Measurements from ENCODE around the gene LRSAM1. TPM values are rescaled to one million over a fixed set of nuclear protein-coding genes. Genes with fewer than 3 reads are reported as not detected.

Gene LRSAM1
- total RNA-seq, 1 donor from 2014 or later = 26.4 TPM

DNA sequence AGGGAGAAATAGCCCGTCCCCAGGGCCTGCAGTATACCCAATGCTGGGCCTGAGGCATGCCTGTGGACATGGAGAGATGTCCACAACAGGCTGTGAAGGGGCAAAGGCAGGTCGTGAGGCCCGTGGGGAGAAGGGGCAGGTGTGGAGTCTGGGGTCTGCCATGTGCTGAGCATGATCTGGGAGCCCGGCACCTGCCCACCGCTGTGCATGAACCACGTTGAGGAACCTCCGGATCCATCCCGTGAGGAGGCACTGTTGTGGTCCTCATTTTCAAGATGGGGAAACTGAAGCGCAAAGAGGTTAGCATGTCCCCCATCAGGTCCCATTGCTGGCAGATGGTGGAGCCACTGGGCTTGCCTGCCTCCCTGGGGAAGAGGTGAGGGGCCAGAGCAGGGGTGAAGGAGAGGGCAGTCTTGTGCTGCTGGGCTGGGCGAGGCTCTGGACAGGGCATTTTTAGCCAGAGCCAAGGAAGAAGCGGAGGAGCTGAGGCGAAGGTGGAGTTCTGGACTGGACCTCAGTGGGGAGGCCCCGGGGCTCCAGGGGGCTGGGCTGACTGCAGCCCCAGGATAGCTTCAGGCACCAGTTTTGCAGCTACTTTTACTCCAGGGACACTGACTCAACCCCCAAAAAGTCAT lies 46.5 kb downstream of the LRSAM1 start:
- intact Hi-C loops (cut with micrococcal nuclease) = no loop called here
- peaks cover 12% of the 10 kb centered on the region for H3K36me3 Mint-ChIP-seq (ENCODE audit: low read depth)
- H3K4me1 Mint-ChIP-seq (ENCODE audit: low read depth) = no peaks in the 10 kb centered on the region
- DNase-seq (ENCODE audit: low spot score) = no peak
- no peak overlapping the region for H3K4me3 Mint-ChIP-seq (ENCODE audit: low read depth)
- H3K27me3 Mint-ChIP-seq (ENCODE audit: low read depth) = no peaks in the 10 kb centered on the region
- no peaks in the 10 kb centered on the region for H3K9me3 Mint-ChIP-seq
- no peak overlapping the region for H3K27ac Mint-ChIP-seq

GRCh38 chr9:127498298-127498697 lies 47.0 kb downstream of the LRSAM1 start:
- intact Hi-C loops (cut with micrococcal nuclease) = no loop called here
- Mint-ChIP-seq H3K27ac (no peak overlapping the region), H3K9me3 (no peaks in the 10 kb centered on the region), H3K4me1 (ENCODE audit: low read depth) (no peaks in the 10 kb centered on the region), H3K36me3 (ENCODE audit: low read depth) (peaks cover 7% of the 10 kb centered on the region), H3K4me3 (ENCODE audit: low read depth) (no peak overlapping the region), H3K27me3 (ENCODE audit: low read depth) (no peaks in the 10 kb centered on the region)
- no peak for DNase-seq (ENCODE audit: low spot score)

DNA sequence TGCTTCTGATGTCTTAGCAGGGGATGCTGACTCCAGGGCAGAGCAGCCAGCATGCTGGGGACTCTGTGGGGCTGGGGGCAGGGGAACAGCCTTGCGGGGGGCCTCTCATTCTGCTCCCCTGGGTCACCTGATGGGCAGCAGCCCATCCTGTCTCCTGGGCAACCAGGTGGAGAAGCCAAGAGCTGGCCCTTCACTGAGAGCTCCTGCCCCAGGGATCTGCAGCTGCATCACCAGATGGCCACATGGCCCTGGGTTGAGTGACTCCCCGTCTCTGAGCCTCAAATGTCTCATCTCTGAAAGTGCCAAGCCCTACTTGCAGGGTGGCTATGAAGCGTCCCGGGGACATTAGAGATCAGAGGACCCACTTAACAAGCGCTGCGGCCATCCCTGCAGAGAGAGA lies 49.1 kb downstream of the LRSAM1 start:
- Mint-ChIP-seq H3K4me1 (ENCODE audit: low read depth) (no peaks in the 10 kb centered on the region), H3K4me3 (ENCODE audit: low read depth) (no peak overlapping the region), H3K27me3 (ENCODE audit: low read depth) (no peaks in the 10 kb centered on the region), H3K9me3 (no peaks in the 10 kb centered on the region), H3K27ac (no peak overlapping the region), H3K36me3 (ENCODE audit: low read depth) (peaks cover 5% of the 10 kb centered on the region)
- DNase-seq (ENCODE audit: low spot score) = no peak
- intact Hi-C loops (cut with micrococcal nuclease) = no loop called here

GRCh38 chr9:127500862-127501261 lies 49.6 kb downstream of the LRSAM1 start:
- H3K4me3 Mint-ChIP-seq (ENCODE audit: low read depth) = no peak overlapping the region
- H3K27ac Mint-ChIP-seq = no peak overlapping the region
- H3K9me3 Mint-ChIP-seq = no peaks in the 10 kb centered on the region
- no peak for DNase-seq (ENCODE audit: low spot score)
- intact Hi-C loops (cut with micrococcal nuclease) = no loop called here
- H3K36me3 Mint-ChIP-seq (ENCODE audit: low read depth) = peaks cover 5% of the 10 kb centered on the region
- no peaks in the 10 kb centered on the region for H3K4me1 Mint-ChIP-seq (ENCODE audit: low read depth)
- H3K27me3 Mint-ChIP-seq (ENCODE audit: low read depth) = no peaks in the 10 kb centered on the region

DNA sequence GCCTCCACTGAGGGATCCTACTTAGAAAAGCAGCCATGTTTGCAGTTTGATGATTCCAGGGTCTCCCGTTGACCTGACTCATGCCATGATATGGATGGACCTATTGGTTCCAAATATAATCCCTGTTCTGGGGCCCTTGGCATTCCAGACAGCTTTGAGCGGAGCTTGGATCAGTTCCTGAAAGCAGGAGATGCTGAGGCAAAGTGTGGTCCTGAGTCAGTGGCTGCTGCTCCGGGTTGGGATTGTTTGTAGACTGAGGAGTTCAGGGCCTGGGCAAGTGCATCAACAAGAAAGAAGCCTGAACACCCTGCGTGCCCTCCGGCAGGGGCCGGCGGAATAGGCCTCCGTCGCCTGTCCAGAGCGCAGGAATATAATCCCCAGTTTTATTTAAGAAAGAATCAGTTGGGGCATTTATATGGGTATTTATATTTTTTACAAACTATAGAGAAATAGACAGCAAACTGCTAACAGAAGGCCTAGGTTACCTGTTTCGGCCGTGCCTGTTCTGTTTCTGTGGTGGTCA lies 50.6 kb downstream of the LRSAM1 start:
- no peak for DNase-seq (ENCODE audit: low spot score)
- Mint-ChIP-seq H3K27ac (no peak overlapping the region), H3K27me3 (ENCODE audit: low read depth) (no peaks in the 10 kb centered on the region), H3K9me3 (no peaks in the 10 kb centered on the region), H3K36me3 (ENCODE audit: low read depth) (no peaks in the 10 kb centered on the region), H3K4me1 (ENCODE audit: low read depth) (no peaks in the 10 kb centered on the region), H3K4me3 (ENCODE audit: low read depth) (no peak overlapping the region)
- intact Hi-C loops (cut with micrococcal nuclease) = no loop called here

DNA sequence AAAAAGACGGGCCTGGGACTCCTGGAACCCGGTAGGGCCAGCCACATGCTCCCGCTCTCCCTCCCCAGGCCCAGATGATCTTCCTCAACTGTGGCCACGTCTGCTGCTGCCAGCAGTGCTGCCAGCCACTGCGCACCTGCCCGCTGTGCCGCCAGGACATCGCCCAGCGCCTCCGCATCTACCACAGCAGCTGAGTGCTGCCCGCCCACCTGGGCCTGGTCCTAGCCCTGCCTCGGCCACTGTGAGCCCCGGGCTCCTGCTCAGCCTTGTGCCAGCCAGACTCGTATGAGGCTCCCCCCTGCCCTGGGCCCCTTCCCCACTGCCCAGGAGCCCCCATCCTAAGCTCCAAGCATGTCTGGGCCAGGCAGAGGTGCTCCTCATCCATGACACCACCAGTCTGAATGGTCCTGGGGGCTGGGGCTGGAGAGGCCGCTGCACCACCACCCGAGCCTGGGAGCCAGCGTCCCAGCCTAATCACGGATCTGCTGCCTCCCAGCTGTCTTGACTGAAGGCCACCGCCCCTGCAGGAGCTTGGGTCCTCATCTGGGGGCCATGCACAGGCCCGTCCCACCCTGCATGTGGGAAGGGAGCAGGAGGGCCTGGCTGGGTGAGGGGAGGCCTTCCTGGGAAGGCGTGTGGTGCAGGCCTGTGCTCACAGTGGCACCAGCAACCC lies 51.5 kb downstream of the LRSAM1 start:
- H3K9me3 Mint-ChIP-seq = no peaks in the 10 kb centered on the region
- no peaks in the 10 kb centered on the region for H3K27me3 Mint-ChIP-seq (ENCODE audit: low read depth)
- no peaks in the 10 kb centered on the region for H3K4me1 Mint-ChIP-seq (ENCODE audit: low read depth)
- DNase-seq (ENCODE audit: low spot score) = no peak
- no peak overlapping the region for H3K27ac Mint-ChIP-seq
- H3K36me3 Mint-ChIP-seq (ENCODE audit: low read depth) = no peaks in the 10 kb centered on the region
- intact Hi-C loops (cut with micrococcal nuclease) = no loop called here
- no peak overlapping the region for H3K4me3 Mint-ChIP-seq (ENCODE audit: low read depth)

DNA sequence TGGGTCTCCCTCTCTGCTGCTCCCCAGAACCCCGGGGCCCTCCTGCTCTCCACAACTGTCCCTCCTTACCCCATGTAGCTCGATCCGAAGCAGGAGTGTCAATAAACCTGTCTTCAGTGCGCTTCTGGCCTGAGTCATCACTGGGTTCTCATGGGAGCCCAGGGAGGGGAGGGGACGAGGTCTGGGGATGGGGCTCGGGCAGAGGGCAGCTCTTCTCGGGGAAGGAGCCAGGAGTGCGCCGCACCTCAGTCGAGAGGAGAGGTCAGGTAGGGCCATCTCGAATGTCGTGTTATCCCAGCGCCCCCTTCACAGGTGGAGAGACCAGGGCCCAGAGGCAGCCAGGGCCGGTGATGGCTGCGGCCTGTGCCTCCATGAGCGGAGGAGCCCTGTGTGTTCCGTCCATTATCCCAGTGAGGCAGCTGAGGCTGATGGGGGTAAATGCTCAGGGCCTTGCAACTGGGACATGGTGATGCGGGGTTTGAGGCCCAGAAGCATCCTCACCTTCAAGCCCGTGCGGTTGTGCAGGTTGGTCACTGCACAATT lies 52.1 kb downstream of the LRSAM1 start:
- Mint-ChIP-seq H3K36me3 (ENCODE audit: low read depth) (no peaks in the 10 kb centered on the region), H3K4me3 (ENCODE audit: low read depth) (no peak overlapping the region), H3K27me3 (ENCODE audit: low read depth) (no peaks in the 10 kb centered on the region), H3K9me3 (no peaks in the 10 kb centered on the region), H3K27ac (no peak overlapping the region), H3K4me1 (ENCODE audit: low read depth) (no peaks in the 10 kb centered on the region)
- no peak for DNase-seq (ENCODE audit: low spot score)
- intact Hi-C loops (cut with micrococcal nuclease) = no loop called here

GRCh38 chr9:127503947-127504886 lies 52.9 kb downstream of the LRSAM1 start:
- Mint-ChIP-seq H3K36me3 (ENCODE audit: low read depth) (no peaks in the 10 kb centered on the region), H3K9me3 (no peaks in the 10 kb centered on the region), H3K27me3 (ENCODE audit: low read depth) (no peaks in the 10 kb centered on the region), H3K4me1 (ENCODE audit: low read depth) (no peaks in the 10 kb centered on the region), H3K4me3 (ENCODE audit: low read depth) (no peak overlapping the region), H3K27ac (peak overlapping the region; percentile 16)
- peak; percentile 73 for DNase-seq (ENCODE audit: low spot score)
- intact Hi-C loops (cut with micrococcal nuclease) = loop anchor here (1.0 kb wide), 2 partner anchors 82 to 230 kb away; no protein-coding TSS in a partner anchor

GRCh38 chr9:127504887-127505251 lies 53.6 kb downstream of the LRSAM1 start:
- Mint-ChIP-seq H3K9me3 (no peaks in the 10 kb centered on the region), H3K27me3 (ENCODE audit: low read depth) (no peaks in the 10 kb centered on the region), H3K4me3 (ENCODE audit: low read depth) (no peak overlapping the region), H3K36me3 (ENCODE audit: low read depth) (no peaks in the 10 kb centered on the region), H3K4me1 (ENCODE audit: low read depth) (no peaks in the 10 kb centered on the region), H3K27ac (no peak overlapping the region)
- intact Hi-C loops (cut with micrococcal nuclease) = loop anchor here (1.0 kb wide), 2 partner anchors 81 to 229 kb away; no protein-coding TSS in a partner anchor
- no peak for DNase-seq (ENCODE audit: low spot score)

DNA sequence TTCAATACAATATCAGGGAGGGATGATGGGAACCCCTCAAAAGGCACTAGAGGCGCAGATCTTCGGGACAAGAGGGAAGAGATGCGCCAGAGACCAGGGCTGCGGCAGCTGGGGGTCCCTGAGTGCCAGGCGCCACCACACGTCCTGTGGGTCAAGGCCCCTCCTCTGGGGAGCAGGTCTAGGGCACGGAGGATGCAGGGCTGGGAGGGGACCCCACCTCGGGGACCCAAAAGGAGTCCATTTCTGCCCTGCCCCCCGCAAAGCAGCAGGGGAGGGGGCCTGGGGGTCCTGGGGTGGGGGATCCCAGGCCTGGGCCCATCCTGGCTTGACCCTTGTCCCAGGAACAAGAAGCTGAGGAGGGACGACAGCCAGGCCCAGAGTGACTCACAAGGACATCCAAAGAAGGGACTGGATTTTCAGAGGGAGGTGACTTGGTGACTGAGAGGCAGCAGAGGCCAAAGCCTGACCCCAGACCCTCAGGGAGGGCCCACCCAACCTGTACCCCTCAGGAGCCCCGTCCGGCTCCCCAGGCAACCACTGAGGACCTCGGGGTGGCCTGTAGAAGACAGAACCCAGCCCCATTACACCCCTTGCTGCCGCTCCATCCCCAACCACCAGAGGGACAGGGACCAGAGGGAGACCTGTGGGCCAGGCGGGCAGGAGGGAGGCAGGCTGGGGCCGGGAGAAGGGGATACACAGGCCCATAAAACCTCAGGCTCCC lies 54.2 kb downstream of the LRSAM1 start:
- Mint-ChIP-seq H3K36me3 (ENCODE audit: low read depth) (no peaks in the 10 kb centered on the region), H3K4me1 (ENCODE audit: low read depth) (no peaks in the 10 kb centered on the region), H3K27ac (no peak overlapping the region), H3K27me3 (ENCODE audit: low read depth) (no peaks in the 10 kb centered on the region), H3K9me3 (no peaks in the 10 kb centered on the region), H3K4me3 (ENCODE audit: low read depth) (no peak overlapping the region)
- intact Hi-C loops (cut with micrococcal nuclease) = no loop called here
- peak; percentile 21 for DNase-seq (ENCODE audit: low spot score)

GRCh38 chr9:127506117-127506813 lies 55.0 kb downstream of the LRSAM1 start:
- Mint-ChIP-seq H3K4me1 (ENCODE audit: low read depth) (no peaks in the 10 kb centered on the region), H3K27me3 (ENCODE audit: low read depth) (no peaks in the 10 kb centered on the region), H3K36me3 (ENCODE audit: low read depth) (no peaks in the 10 kb centered on the region), H3K27ac (no peak overlapping the region), H3K9me3 (no peaks in the 10 kb centered on the region), H3K4me3 (ENCODE audit: low read depth) (no peak overlapping the region)
- no peak for DNase-seq (ENCODE audit: low spot score)
- intact Hi-C loops (cut with micrococcal nuclease) = no loop called here
